K562 (cell line): ENCODE results near the gene ADAMTS6.

Experiments used
- POLR2A ChIP-seq: fragments of 450-650 bp; conservative IDR thresholded peaks from 2 replicates; pipeline ENCODE4 v1.6.1; 2016
- TF ChIP-seq, protein P1 (sequence below), 3 experiments: IDR thresholded peaks in 2 of 3; conservative IDR thresholded peaks in 1 of 3; 2 replicates each; pipeline ENCODE4 v1.5.1; 2011 to 2012; ENCODE audit warnings: low read length in 3 of 3, mild to moderate bottlenecking in 3 of 3, control low read depth in 2 of 3, improper control_type of control experiment in 1 of 3, inconsistent platforms in 1 of 3, low read depth in 1 of 3, mixed read lengths in 1 of 3, moderate library complexity in 1 of 3; ENCODE audit not compliant: insufficient read depth in 2 of 3

DNA sequence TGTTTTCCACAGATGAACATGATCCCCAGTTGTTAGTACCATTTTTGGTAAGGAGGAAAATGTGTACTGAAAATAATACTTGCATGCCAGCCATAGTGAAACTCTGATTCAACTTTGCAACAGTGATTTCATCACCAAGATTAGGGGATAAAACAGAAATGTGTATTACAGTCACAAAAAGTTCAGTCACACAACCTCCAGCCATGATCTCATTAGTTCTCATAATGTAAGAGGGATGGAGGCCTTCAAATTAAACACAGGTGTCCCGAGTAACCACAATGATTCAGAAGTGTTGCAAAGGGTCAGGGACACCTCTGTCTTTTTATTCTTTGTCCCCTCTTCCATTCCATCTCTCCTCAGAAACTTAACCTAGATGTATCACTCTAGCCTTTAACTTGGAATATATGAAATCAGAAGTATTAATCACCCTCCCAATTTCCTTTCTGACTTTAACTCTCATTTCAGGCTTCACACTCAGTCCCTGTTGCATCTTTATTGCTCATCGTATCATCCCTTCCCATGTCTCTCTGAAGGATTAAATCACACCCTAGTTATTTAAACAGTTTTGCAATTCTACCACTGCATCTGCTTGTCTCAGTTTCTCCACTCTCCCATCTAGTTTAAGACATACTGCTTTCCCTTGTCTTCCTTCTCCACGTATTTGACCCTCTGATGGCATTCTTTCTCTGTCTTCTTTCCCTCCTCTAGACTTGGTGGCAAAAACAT lies 291.2 kb downstream of the ADAMTS6 start:
- TF ChIP-seq, protein P1, sequence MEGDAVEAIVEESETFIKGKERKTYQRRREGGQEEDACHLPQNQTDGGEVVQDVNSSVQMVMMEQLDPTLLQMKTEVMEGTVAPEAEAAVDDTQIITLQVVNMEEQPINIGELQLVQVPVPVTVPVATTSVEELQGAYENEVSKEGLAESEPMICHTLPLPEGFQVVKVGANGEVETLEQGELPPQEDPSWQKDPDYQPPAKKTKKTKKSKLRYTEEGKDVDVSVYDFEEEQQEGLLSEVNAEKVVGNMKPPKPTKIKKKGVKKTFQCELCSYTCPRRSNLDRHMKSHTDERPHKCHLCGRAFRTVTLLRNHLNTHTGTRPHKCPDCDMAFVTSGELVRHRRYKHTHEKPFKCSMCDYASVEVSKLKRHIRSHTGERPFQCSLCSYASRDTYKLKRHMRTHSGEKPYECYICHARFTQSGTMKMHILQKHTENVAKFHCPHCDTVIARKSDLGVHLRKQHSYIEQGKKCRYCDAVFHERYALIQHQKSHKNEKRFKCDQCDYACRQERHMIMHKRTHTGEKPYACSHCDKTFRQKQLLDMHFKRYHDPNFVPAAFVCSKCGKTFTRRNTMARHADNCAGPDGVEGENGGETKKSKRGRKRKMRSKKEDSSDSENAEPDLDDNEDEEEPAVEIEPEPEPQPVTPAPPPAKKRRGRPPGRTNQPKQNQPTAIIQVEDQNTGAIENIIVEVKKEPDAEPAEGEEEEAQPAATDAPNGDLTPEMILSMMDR (IDR thresholded peaks at IDR 0.05 in 2 of 3, conservative IDR thresholded peaks at IDR 0.05 in 1 of 3; ENCODE audit: insufficient read depth in 2 of 3, low read depth in 1 of 3, low read length in 3 of 3), result no peak
- no peak for TF ChIP-seq POLR2A
